ENCODE measurements around the gene PPP2R2B. TPM values are rescaled to one million over a fixed set of nuclear protein-coding genes. Genes with fewer than 3 reads are reported as not detected.

Gene PPP2R2B
- total RNA-seq, 1 donor from 2014 or later: 54.1 TPM

- ATAC-seq: no peak
- no peak for DNase-seq (ENCODE audit: low spot score)
- intact Hi-C loops (cut with DNase I): no loop called here
Measured at GRCh38 chr5:146548781-146549449, 329.6 kb downstream of the PPP2R2B start.

- DNase-seq (ENCODE audit: low spot score) (no peak), ATAC-seq (no peak)
- intact Hi-C loops (cut with DNase I): no loop called here
Measured at GRCh38 chr5:146544232-146544631, 334.3 kb downstream of the PPP2R2B start.

- peak; percentile 71 for ATAC-seq
- peak; percentile 79 for DNase-seq (ENCODE audit: low spot score)
- intact Hi-C loops (cut with DNase I): no loop called here
Measured at GRCh38 chr5:146541958-146542849, 336.4 kb downstream of the PPP2R2B start.

GRCh38 chr5:146540414-146540813 is 338.1 kb downstream of the PPP2R2B start:
- intact Hi-C loops (cut with DNase I): no loop called here
- ATAC-seq: no peak

GRCh38 chr5:146539973-146540372 is 338.6 kb downstream of the PPP2R2B start:
- intact Hi-C loops (cut with DNase I): no loop called here
- no peak for DNase-seq (ENCODE audit: low spot score)
- ATAC-seq: no peak

More at GRCh38 chr5:146540414-146540813, 338.1 kb downstream of the PPP2R2B start:
- no peak for DNase-seq (ENCODE audit: low spot score)

GRCh38 chr5:146538432-146538831 is 340.1 kb downstream of the PPP2R2B start:
- ATAC-seq (no peak), DNase-seq (ENCODE audit: low spot score) (no peak)
- intact Hi-C loops (cut with DNase I): no loop called here

GRCh38 chr5:146533882-146534281 is 344.7 kb downstream of the PPP2R2B start:
- DNase-seq (ENCODE audit: low spot score) (no peak), ATAC-seq (no peak)
- intact Hi-C loops (cut with DNase I): no loop called here

- ATAC-seq (peak; percentile 70), DNase-seq (ENCODE audit: low spot score) (peak; percentile 81)
- intact Hi-C loops (cut with DNase I): no loop called here
Measured at GRCh38 chr5:146533260-146533857, 345.2 kb downstream of the PPP2R2B start.
